IMR-90 (cell line): ENCODE measurements around the gene EVA1C. TPM values are rescaled to one million over a fixed set of nuclear protein-coding genes. Genes with fewer than 3 reads are reported as not detected.

Experiments used
- ATAC-seq: fragments of 200-7000 bp; cut with Tn5 transposase; 2 replicates; pipeline ENCODE4 v1.9.1; 2020; ENCODE audit warnings: low read depth, mild to moderate bottlenecking, moderate library complexity
- BruUV-seq: library from RNA; stranded (reverse); fragments of 400-500 nt; replicated peaks from 2 replicates; lab custom pipeline; 2021; lab: Mats Ljungman, UMichigan
- CTCF ChIA-PET: fragments of 300-600 bp; formaldehyde crosslinking; extraction: SDS; loops from one replicate; lab custom pipeline; 2021; ENCODE audit warnings: antibody characterized with exemption; lab: Yijun Ruan, JAX
- POLR2A ChIA-PET: fragments of 300-600 bp; sonication (Branson Sonifier 250); formaldehyde crosslinking; loops from one replicate; lab custom pipeline; 2022; ENCODE audit warnings: antibody characterized with exemption; ENCODE audit not compliant: unreplicated experiment; lab: Charles Lee
- DNase-seq: peaks from one replicate; pipeline ENCODE4 v3.0.0; 2013
- H2AFZ ChIP-seq: replicated peaks from 2 replicates; pipeline ENCODE3; 2013; ENCODE audit warnings: low read length, mild to moderate bottlenecking; ENCODE audit not compliant: poor library complexity
- H2AK5ac ChIP-seq: 2 replicates; pipeline ENCODE4 v1.6.1; 2013; ENCODE audit warnings: low read depth, low read length, inconsistent platforms
- H2AK9ac ChIP-seq: replicated peaks from 2 replicates; pipeline ENCODE3; 2013; ENCODE audit warnings: mild to moderate bottlenecking, low read depth, low read length, moderate library complexity; ENCODE audit not compliant: poor library complexity
- H2BK120ac ChIP-seq: 2 replicates; pipeline ENCODE4 v1.6.1; 2013; ENCODE audit warnings: low read depth, low read length, inconsistent platforms
- H2BK15ac ChIP-seq: 3 replicates; pipeline ENCODE4 v1.6.1; 2013; ENCODE audit warnings: low read depth, low read length, inconsistent platforms
- H2BK20ac ChIP-seq: 2 replicates; pipeline ENCODE4 v1.6.1; 2013; ENCODE audit warnings: low read depth, mild to moderate bottlenecking, inconsistent platforms, low read length, moderate library complexity
- H2BK5ac ChIP-seq: 2 replicates; pipeline ENCODE4 v1.6.1; 2013; ENCODE audit warnings: mild to moderate bottlenecking, low read depth, low read length, inconsistent platforms; ENCODE audit not compliant: poor library complexity, severe bottlenecking
- H3K14ac ChIP-seq: replicated peaks from 2 replicates; pipeline ENCODE4 v1.6.1; 2013; ENCODE audit warnings: low read depth, low read length, inconsistent platforms
- H3K18ac ChIP-seq: 2 replicates; pipeline ENCODE4 v1.6.1; 2013; ENCODE audit warnings: low read depth, low read length, control low read depth
- H3K23ac ChIP-seq: 2 replicates; pipeline ENCODE4 v1.6.1; 2013; ENCODE audit warnings: low read depth, low read length, inconsistent platforms
- H3K27ac ChIP-seq: 2 replicates; pipeline ENCODE4 v1.5.1; 2013; ENCODE audit warnings: mild to moderate bottlenecking, control low read depth, low read length; ENCODE audit not compliant: insufficient read depth
- H3K27me3 ChIP-seq: 2 replicates; pipeline ENCODE4 v1.6.1; 2013; ENCODE audit warnings: low read length; ENCODE audit not compliant: control insufficient read depth, insufficient read depth
- H3K36me3 ChIP-seq: 2 replicates; pipeline ENCODE4 v1.6.1; 2013; ENCODE audit warnings: low read length, mixed read lengths; ENCODE audit not compliant: control insufficient read depth, insufficient read depth
- H3K4ac ChIP-seq: 2 replicates; pipeline ENCODE4 v1.6.1; 2013; ENCODE audit warnings: low read depth, low read length, inconsistent platforms
- H3K4me1 ChIP-seq: 2 replicates; pipeline ENCODE4 v1.6.1; 2013; ENCODE audit warnings: low read length, mixed read lengths; ENCODE audit not compliant: control insufficient read depth, insufficient read depth
- H3K4me2 ChIP-seq: 2 replicates; pipeline ENCODE4 v1.6.1; 2013; ENCODE audit warnings: low read depth, mild to moderate bottlenecking, control low read depth, low read length, moderate library complexity
- H3K4me3 ChIP-seq: 2 replicates; pipeline ENCODE4 v1.5.1; 2013; ENCODE audit warnings: low read depth, mild to moderate bottlenecking, control low read depth, low read length, moderate library complexity; ENCODE audit not compliant: insufficient read depth
- H3K56ac ChIP-seq: 2 replicates; pipeline ENCODE4 v1.6.1; 2013; ENCODE audit warnings: low read length, inconsistent platforms; ENCODE audit not compliant: insufficient read depth; ENCODE audit errors: extremely low read depth
- H3K79me1 ChIP-seq, 2 experiments: 2 replicates each; pipeline ENCODE4 v1.6.1; 2013; ENCODE audit warnings: low read length in 2 of 2, inconsistent platforms in 1 of 2, low read depth in 1 of 2
- H3K9ac ChIP-seq: 2 replicates; pipeline ENCODE4 v1.6.1; 2013; ENCODE audit warnings: low read depth, low read length, control low read depth
- H3K9me1 ChIP-seq: 2 replicates; pipeline ENCODE4 v1.6.1; 2013; ENCODE audit warnings: low read length, inconsistent platforms; ENCODE audit not compliant: insufficient read depth
- H3K9me3 ChIP-seq: 2 replicates; pipeline ENCODE4 v1.6.1; 2013; ENCODE audit warnings: low read length; ENCODE audit not compliant: control insufficient read depth, insufficient read depth
- H4K20me1 ChIP-seq: 2 replicates; pipeline ENCODE4 v1.6.1; 2013; ENCODE audit warnings: low read length, inconsistent platforms; ENCODE audit not compliant: insufficient read depth
- H4K5ac ChIP-seq: 2 replicates; pipeline ENCODE4 v1.6.1; 2013; ENCODE audit warnings: mild to moderate bottlenecking, low read depth, low read length, control low read depth
- H4K8ac ChIP-seq, 2 experiments: 2 replicates each; pipeline ENCODE4 v1.6.1; 2013; ENCODE audit warnings: low read depth in 2 of 2, low read length in 2 of 2, control low read depth in 1 of 2, inconsistent platforms in 1 of 2
- H4K91ac ChIP-seq: 2 replicates; pipeline ENCODE4 v1.6.1; 2013; ENCODE audit warnings: low read depth, low read length, inconsistent platforms; ENCODE audit not compliant: insufficient read depth
- CEBPB ChIP-seq: IDR thresholded peaks from 2 replicates; pipeline ENCODE4 v1.6.1; 2012; ENCODE audit warnings: low read depth, low read length, improper control_type of control experiment
- CHD1 ChIP-seq: IDR thresholded peaks from 2 replicates; pipeline ENCODE4 v1.6.1; 2012; ENCODE audit warnings: low read depth, low read length, improper control_type of control experiment
- ELK1 ChIP-seq: fragments of 150-350 bp; IDR thresholded peaks from 2 replicates; pipeline ENCODE4 v1.6.1; 2016; ENCODE audit warnings: low read depth, mild to moderate bottlenecking, low read length, moderate library complexity, borderline replicate concordance
- FOS ChIP-seq: fragments of 150-350 bp; IDR thresholded peaks from 2 replicates; pipeline ENCODE4 v1.6.1; 2016; ENCODE audit warnings: low read depth, low read length
- MAZ ChIP-seq: IDR thresholded peaks from 2 replicates; pipeline ENCODE4 v1.6.1; 2012; ENCODE audit warnings: low read depth, mild to moderate bottlenecking, low read length, improper control_type of control experiment, moderate library complexity, borderline replicate concordance
- NFE2L2 ChIP-seq: fragments of 150-350 bp; IDR thresholded peaks from 2 replicates; pipeline ENCODE4 v1.6.1; 2016; ENCODE audit warnings: low read depth, mild to moderate bottlenecking, low read length
- POLR2A ChIP-seq: IDR thresholded peaks from 2 replicates; pipeline ENCODE4 v1.6.1; 2012; ENCODE audit warnings: mild to moderate bottlenecking, low read depth, low read length
- RCOR1 ChIP-seq: IDR thresholded peaks from 2 replicates; pipeline ENCODE4 v1.6.1; 2012; ENCODE audit warnings: mild to moderate bottlenecking, low read length, improper control_type of control experiment; ENCODE audit not compliant: insufficient replicate concordance
- RFX5 ChIP-seq: IDR thresholded peaks from 2 replicates; pipeline ENCODE4 v1.8.0; 2012; ENCODE audit warnings: low read depth, mild to moderate bottlenecking, low read length, moderate library complexity
- SMC3 ChIP-seq: fragments of 150-350 bp; IDR thresholded peaks from 2 replicates; pipeline ENCODE4 v1.6.1; 2016; ENCODE audit warnings: low read depth, mild to moderate bottlenecking, antibody characterized with exemption, low read length, moderate library complexity
- USF2 ChIP-seq: fragments of 150-350 bp; IDR thresholded peaks from 2 replicates; pipeline ENCODE4 v1.6.1; 2017; ENCODE audit warnings: mild to moderate bottlenecking, antibody characterized with exemption, low read length, low read depth
- WGBS, 2 experiments: methylation state at CpG; one replicate each; pipeline versions ENCODE4 v1.1.5 to v1.1.7; 2013; ENCODE audit warnings: missing lambda C conversion rate in 2 of 2; ENCODE audit not compliant: insufficient read length in 1 of 2; ENCODE audit errors: extremely low coverage in 2 of 2; 5-methylcytosine and 5-hydroxymethylcytosine counted together
- dilution Hi-C: fragments of 300-500 bp; cut with HindIII; formaldehyde crosslinking; loops from one replicate; pipeline ENCODE4 v1.14.3; 2018; ENCODE audit warnings: low sequenced_read_pairs; ENCODE audit not compliant: unreplicated experiment
- in situ Hi-C: fragments of 300-500 bp; cut with MboI; formaldehyde crosslinking; loops from 3 replicates; pipeline ENCODE4 v1.14.3; 2019; ENCODE audit warnings: low sequenced_read_pairs, inconsistent platforms, mixed read lengths
- intact Hi-C: fragments of 100-400 bp; cut with micrococcal nuclease; formaldehyde crosslinking; loops from 2 replicates; pipeline ENCODE4 v1.10.0; 2022
- polyA plus RNA-seq, 3 experiments: library from polyadenylated mRNA; depleted of rRNA; stranded (reverse); fragments of >200 nt; gene quantifications; 2 replicates each; pipeline ENCODE4 v1.2.3, GENCODE V29; 2012; ENCODE audit warnings: low replicate concordance in 1 of 3
- total RNA-seq: library from RNA; depleted of rRNA; stranded (reverse); fragments of >200 nt; gene quantifications from 2 replicates; pipeline ENCODE4 v1.2.3, GENCODE V29; 2012

Gene EVA1C
- total and polyA plus RNA-seq, 2 of the 4 experiments (the other 2 are of a cell fraction): 0.72 to 1.1 TPM

GRCh38 chr21:32562915-32563314, 150.4 kb downstream of the EVA1C start:
- H3K9ac ChIP-seq: no peak overlapping the region
- H3K9me3 ChIP-seq: no peaks in the 10 kb centered on the region; the same call in 1 of the 2 replicates
- H2AK9ac ChIP-seq: no peak overlapping the region
- intact Hi-C loops (loop anchor here (1.0 to 5.0 kb wide), 2 partner anchors 41 to 160 kb away; no protein-coding TSS in a partner anchor), dilution Hi-C loops (no loop called here), in situ Hi-C loops (no loop called here)
- no peaks in the 10 kb centered on the region for H3K36me3 ChIP-seq
- no peak overlapping the region for H4K91ac ChIP-seq
- H3K27me3 ChIP-seq: no peaks in the 10 kb centered on the region
- no peak overlapping the region for H3K14ac ChIP-seq
- TF ChIP-seq FOS (no peak), SMC3 (no peak), NFE2L2 (no peak), RCOR1 (no peak), CHD1 (no peak), USF2 (no peak), CEBPB (no peak), ELK1 (no peak), MAZ (no peak), POLR2A (no peak), RFX5 (no peak)
- no peak overlapping the region for H3K23ac ChIP-seq
- no peak overlapping the region for H3K4ac ChIP-seq
- no peaks in the 10 kb centered on the region for H4K20me1 ChIP-seq
- BruUV-seq: no TSS peak
- H3K18ac ChIP-seq: no peak overlapping the region
- no peaks in the 10 kb centered on the region for H3K4me1 ChIP-seq
- no peak overlapping the region for H2AFZ ChIP-seq
- DNase-seq: no peak
- H3K9me1 ChIP-seq: no peaks in the 10 kb centered on the region
- WGBS, 2 experiments: no CpG with 5 or more reads among the region's 2 CpGs
- no peak overlapping the region for H3K4me3 ChIP-seq
- ChIA-PET CTCF (no interaction called here), POLR2A (no interaction called here)
- H4K8ac ChIP-seq: no peak overlapping the region; a peak in 1 of 4 replicates
- no peak overlapping the region for H2BK20ac ChIP-seq
- H3K4me2 ChIP-seq: no peak overlapping the region
- H3K27ac ChIP-seq: no peak overlapping the region
- no peak overlapping the region for H2BK5ac ChIP-seq
- H2AK5ac ChIP-seq: no peak overlapping the region
- H3K79me1 ChIP-seq: no peaks in the 10 kb centered on the region
- no peak overlapping the region for H2BK120ac ChIP-seq
- H3K56ac ChIP-seq: no peak overlapping the region
- H2BK15ac ChIP-seq: no peak overlapping the region
- H4K5ac ChIP-seq: no peak overlapping the region
- no peak for ATAC-seq
